ENCODE measurements around the gene CHMP6. TPM values are rescaled to one million over a fixed set of nuclear protein-coding genes. Genes with fewer than 3 reads are reported as not detected.

CHMP6 gene
- total RNA-seq, 1 donor from 2014 or later = 27.6 TPM

DNA sequence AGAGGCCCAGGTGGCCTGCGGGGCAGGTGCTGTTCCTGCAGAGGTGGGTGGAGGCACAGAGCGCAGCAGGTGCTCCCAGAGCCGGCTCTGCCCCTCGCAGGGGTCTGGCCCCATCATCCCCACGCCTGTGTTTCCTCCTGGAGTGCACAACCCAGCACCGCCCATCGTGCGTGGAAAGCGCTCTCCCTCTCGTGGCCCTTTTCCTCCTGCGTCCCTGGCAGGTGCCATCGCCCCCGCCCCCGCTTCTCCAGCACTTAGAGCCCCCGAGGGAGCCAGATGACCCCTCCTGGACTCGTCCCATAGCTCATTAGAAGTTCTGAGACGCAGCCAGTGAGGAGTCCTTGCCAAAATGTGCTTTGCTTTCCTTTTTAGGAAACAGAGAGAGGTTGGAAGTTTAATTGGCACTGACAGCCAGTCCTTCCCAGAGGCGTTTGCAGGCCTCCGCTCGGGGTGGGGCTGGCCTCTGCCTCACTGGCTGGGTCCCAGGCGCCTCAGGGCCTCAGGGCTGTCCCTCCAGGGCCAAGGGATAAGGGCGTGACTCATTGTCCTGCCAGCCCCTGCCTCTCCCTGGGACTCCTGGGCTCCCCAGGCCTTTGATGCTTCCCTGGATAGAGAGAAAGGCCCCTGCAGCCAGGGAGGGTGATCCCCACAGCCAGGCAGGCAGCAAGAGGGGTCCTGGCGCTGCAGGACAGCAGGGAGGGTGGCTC is 32.2 kb upstream of the CHMP6 start:
- no peak overlapping the region for H3K4me3 Mint-ChIP-seq (ENCODE audit: unreplicated experiment)
- TF ChIP-seq CTCF (IDR thresholded peaks at IDR 0.05) = no peak
- peak; percentile 83 for DNase-seq (ENCODE audit: low spot score)
- H3K27me3 Mint-ChIP-seq (ENCODE audit: low read depth) = no peaks in the 10 kb centered on the region
- H3K36me3 Mint-ChIP-seq (ENCODE audit: low read depth) = peaks cover 5% of the 10 kb centered on the region
- peaks cover 24% of the 10 kb centered on the region for H3K4me1 Mint-ChIP-seq (ENCODE audit: low read depth)
- H3K27ac Mint-ChIP-seq (ENCODE audit: unreplicated experiment) = peak overlapping the region; percentile 74
- H3K9me3 Mint-ChIP-seq (ENCODE audit: low read depth) = no peaks in the 10 kb centered on the region

DNA sequence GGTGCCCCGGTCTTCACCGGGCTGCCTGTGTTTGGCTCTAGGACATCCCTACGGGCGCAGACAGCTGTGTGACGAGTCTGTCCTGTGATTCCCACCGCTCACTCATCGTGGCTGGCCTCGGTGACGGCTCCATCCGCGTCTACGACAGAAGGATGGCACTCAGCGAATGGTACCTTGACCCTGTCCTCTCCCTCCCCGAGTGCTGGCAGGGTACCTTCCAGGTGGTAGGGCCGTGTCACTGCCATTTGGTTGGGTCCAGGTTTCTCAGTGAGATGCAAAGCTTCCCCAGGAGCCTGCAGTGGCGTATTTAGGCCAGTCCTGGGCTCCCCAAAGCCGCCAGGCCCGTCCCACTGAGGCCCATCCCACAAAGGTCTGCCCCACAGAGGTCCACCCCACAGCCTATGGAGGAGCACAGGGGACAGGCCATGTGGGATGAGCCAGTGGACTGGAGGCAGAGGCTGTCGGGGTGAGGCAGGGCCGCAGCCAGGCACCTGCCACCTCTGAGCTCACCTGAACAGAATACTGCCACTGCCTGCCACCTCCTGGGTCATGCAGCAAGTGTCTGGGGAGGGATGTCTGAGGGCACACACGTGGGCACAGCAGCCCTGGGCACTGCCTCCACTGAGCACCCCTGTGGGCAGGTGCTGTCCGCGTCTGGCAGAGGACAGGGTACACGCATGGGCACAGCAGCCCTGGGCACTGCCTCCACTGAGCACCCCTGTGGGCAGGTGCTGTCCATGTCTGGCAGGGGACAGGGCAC is 31.4 kb upstream of the CHMP6 start:
- Mint-ChIP-seq H3K36me3 (ENCODE audit: low read depth) (peaks cover 7% of the 10 kb centered on the region), H3K9me3 (ENCODE audit: low read depth) (no peaks in the 10 kb centered on the region), H3K27ac (ENCODE audit: unreplicated experiment) (no peak overlapping the region), H3K4me1 (ENCODE audit: low read depth) (peaks cover 24% of the 10 kb centered on the region), H3K27me3 (ENCODE audit: low read depth) (no peaks in the 10 kb centered on the region), H3K4me3 (ENCODE audit: unreplicated experiment) (no peak overlapping the region)
- no peak for TF ChIP-seq CTCF (IDR thresholded peaks at IDR 0.05)
- peak; percentile 77 for DNase-seq (ENCODE audit: low spot score)

DNA sequence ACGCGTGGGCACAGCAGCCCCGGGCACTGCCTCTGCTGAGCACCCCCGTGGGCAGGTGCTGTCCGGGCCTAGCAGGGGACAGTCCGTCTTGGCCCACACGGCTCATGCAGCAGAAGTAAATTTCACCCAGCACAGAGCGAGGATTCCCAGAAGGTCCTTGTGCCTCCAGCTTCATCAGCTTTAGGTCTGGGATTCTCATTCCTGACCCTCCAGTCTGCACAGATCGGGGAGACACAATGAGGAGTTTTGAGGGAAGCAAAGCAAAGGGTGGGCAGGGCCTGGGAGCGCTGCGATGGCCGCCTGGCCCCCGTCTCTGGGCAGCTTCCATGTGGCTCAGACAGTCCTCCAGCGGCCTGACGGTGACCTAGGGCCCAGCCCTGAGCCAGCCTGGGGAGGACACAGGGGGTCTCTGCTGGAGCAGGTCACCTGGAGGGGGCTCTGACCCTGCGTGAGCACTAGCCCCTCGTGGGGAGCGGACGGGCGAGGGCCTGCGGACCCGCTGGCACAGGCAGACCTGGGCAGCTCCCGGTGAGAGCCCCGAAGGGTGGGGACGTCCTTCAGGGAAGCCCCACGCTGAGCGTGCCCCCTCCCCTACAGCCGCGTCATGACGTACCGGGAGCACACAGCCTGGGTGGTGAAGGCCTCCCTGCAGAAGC is 30.7 kb upstream of the CHMP6 start:
- peaks cover 24% of the 10 kb centered on the region for H3K4me1 Mint-ChIP-seq (ENCODE audit: low read depth)
- H3K4me3 Mint-ChIP-seq (ENCODE audit: unreplicated experiment) = no peak overlapping the region
- H3K36me3 Mint-ChIP-seq (ENCODE audit: low read depth) = peaks cover 10% of the 10 kb centered on the region
- H3K9me3 Mint-ChIP-seq (ENCODE audit: low read depth) = no peaks in the 10 kb centered on the region
- no peaks in the 10 kb centered on the region for H3K27me3 Mint-ChIP-seq (ENCODE audit: low read depth)
- DNase-seq (ENCODE audit: low spot score) = peak; percentile 95
- no peak for TF ChIP-seq CTCF (IDR thresholded peaks at IDR 0.05)
- no peak overlapping the region for H3K27ac Mint-ChIP-seq (ENCODE audit: unreplicated experiment)

GRCh38 chr17:80961541-80962330 is 29.9 kb upstream of the CHMP6 start:
- H3K4me3 Mint-ChIP-seq (ENCODE audit: unreplicated experiment) = no peak overlapping the region
- H3K9me3 Mint-ChIP-seq (ENCODE audit: low read depth) = no peaks in the 10 kb centered on the region
- H3K36me3 Mint-ChIP-seq (ENCODE audit: low read depth) = peaks cover 8% of the 10 kb centered on the region
- DNase-seq (ENCODE audit: low spot score) = no peak
- H3K27me3 Mint-ChIP-seq (ENCODE audit: low read depth) = no peaks in the 10 kb centered on the region
- peaks cover 24% of the 10 kb centered on the region for H3K4me1 Mint-ChIP-seq (ENCODE audit: low read depth)
- no peak overlapping the region for H3K27ac Mint-ChIP-seq (ENCODE audit: unreplicated experiment)
- no peak for TF ChIP-seq CTCF (IDR thresholded peaks at IDR 0.05)

All from chondrocyte (in vitro differentiated cells).